ENCODE data around the gene ADAM19.
"Not testable (repeated sequence)": the region's sequence is repeated elsewhere in the genome, so short reads cannot be mapped to it uniquely, and the experiment has no call there.

ADAM19 gene

GRCh38 chr5:157458835-157459234 lies 116.7 kb downstream of the ADAM19 start:
- no peak for DNase-seq

GRCh38 chr5:157457391-157457790 lies 118.2 kb downstream of the ADAM19 start:
- DNase-seq = no peak

GRCh38 chr5:157456301-157456700 lies 119.3 kb downstream of the ADAM19 start:
- DNase-seq = no peak

GRCh38 chr5:157455057-157455456 lies 120.5 kb downstream of the ADAM19 start:
- DNase-seq = no peak

- no peak for DNase-seq
Measured at GRCh38 chr5:157454273-157454672, 121.3 kb downstream of the ADAM19 start.

- DNase-seq = no peak
Measured at GRCh38 chr5:157451806-157452205, 123.8 kb downstream of the ADAM19 start.

GRCh38 chr5:157450024-157450423 lies 125.6 kb downstream of the ADAM19 start:
- no peak for DNase-seq

- no peak for DNase-seq
Measured at GRCh38 chr5:157449011-157449723, 126.4 kb downstream of the ADAM19 start.

GRCh38 chr5:157447201-157447637 lies 128.4 kb downstream of the ADAM19 start:
- peak; percentile 84 for DNase-seq

- no peak for DNase-seq
Measured at GRCh38 chr5:157446412-157446935, 129.1 kb downstream of the ADAM19 start.

GRCh38 chr5:157445745-157446411 lies 129.7 kb downstream of the ADAM19 start:
- no peak for DNase-seq

GRCh38 chr5:157444224-157444623 lies 131.4 kb downstream of the ADAM19 start:
- DNase-seq = no peak

GRCh38 chr5:157443041-157443549 lies 132.5 kb downstream of the ADAM19 start:
- no peak for DNase-seq

- DNase-seq = no peak
Measured at GRCh38 chr5:157434096-157434495, 141.5 kb downstream of the ADAM19 start.

- DNase-seq = peak; percentile 9
Measured at GRCh38 chr5:157431544-157432200, 143.9 kb downstream of the ADAM19 start.

GRCh38 chr5:157429920-157430319 lies 145.7 kb downstream of the ADAM19 start:
- DNase-seq = not testable (repeated sequence)

Data from NCI-H1436 (cell line).